ENCODE data around the gene MRPL27.

DNA sequence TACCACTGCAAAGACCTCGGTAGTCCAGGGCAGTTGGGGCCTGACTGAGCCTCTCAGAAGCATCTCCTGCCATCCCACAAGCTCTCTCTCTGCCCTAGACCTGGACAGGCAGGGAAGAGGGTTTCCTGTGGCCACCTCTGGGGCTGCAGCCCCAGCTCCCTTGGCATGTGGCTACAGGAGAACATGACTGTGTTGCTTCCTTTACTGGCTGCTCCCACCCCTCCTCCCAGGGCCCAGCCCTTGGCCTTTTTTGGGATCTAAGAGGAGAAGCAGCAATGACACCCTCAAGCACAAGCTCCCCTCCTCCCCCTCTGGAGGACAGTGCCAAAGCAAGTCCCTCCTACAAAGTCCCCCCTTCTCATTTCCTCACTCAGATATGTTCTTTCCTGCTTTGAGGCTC lies 5.6 kb downstream of the MRPL27 start:
- TF ChIP-seq EZH2phosphoT487 (IDR thresholded peaks at IDR 0.05; ENCODE audit: borderline replicate concordance, low read depth, low read length), result no peak
- TF ChIP-seq, protein P1, sequence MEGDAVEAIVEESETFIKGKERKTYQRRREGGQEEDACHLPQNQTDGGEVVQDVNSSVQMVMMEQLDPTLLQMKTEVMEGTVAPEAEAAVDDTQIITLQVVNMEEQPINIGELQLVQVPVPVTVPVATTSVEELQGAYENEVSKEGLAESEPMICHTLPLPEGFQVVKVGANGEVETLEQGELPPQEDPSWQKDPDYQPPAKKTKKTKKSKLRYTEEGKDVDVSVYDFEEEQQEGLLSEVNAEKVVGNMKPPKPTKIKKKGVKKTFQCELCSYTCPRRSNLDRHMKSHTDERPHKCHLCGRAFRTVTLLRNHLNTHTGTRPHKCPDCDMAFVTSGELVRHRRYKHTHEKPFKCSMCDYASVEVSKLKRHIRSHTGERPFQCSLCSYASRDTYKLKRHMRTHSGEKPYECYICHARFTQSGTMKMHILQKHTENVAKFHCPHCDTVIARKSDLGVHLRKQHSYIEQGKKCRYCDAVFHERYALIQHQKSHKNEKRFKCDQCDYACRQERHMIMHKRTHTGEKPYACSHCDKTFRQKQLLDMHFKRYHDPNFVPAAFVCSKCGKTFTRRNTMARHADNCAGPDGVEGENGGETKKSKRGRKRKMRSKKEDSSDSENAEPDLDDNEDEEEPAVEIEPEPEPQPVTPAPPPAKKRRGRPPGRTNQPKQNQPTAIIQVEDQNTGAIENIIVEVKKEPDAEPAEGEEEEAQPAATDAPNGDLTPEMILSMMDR (conservative IDR thresholded peaks at IDR 0.05; ENCODE audit: low read length), result no peak

Data from OCI-LY7 (cell line).